Measurements from ENCODE around the gene SLC2A1.
"Not testable (repeated sequence)": the region's sequence is repeated elsewhere in the genome, so short reads cannot be mapped to it uniquely, and the experiment has no call there.

DNA sequence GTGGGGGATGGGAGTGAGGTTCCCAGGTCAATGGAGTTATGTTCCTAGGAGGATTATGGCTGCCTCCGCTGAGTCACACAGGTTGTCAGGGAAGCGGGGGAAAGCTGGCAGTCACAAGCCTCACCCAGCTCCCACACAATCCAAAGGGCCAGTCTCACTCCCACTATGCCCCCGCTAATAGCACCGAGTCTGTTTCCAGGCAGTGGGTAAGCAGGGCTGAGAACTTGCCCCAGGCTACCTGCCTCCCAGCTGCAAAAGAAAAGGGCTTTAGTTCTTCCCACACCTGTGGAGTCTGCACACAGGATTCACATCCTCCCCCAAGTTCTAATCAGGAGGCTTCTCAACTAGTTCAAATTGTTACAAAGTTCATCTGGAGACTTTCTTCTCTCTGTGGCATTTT lies 58.7 kb downstream of the SLC2A1 start:
- TF ChIP-seq, protein P1, sequence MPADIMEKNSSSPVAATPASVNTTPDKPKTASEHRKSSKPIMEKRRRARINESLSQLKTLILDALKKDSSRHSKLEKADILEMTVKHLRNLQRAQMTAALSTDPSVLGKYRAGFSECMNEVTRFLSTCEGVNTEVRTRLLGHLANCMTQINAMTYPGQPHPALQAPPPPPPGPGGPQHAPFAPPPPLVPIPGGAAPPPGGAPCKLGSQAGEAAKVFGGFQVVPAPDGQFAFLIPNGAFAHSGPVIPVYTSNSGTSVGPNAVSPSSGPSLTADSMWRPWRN (IDR thresholded peaks at IDR 0.05; ENCODE audit: low read depth): not testable (repeated sequence)
- TF ChIP-seq, protein P2, sequence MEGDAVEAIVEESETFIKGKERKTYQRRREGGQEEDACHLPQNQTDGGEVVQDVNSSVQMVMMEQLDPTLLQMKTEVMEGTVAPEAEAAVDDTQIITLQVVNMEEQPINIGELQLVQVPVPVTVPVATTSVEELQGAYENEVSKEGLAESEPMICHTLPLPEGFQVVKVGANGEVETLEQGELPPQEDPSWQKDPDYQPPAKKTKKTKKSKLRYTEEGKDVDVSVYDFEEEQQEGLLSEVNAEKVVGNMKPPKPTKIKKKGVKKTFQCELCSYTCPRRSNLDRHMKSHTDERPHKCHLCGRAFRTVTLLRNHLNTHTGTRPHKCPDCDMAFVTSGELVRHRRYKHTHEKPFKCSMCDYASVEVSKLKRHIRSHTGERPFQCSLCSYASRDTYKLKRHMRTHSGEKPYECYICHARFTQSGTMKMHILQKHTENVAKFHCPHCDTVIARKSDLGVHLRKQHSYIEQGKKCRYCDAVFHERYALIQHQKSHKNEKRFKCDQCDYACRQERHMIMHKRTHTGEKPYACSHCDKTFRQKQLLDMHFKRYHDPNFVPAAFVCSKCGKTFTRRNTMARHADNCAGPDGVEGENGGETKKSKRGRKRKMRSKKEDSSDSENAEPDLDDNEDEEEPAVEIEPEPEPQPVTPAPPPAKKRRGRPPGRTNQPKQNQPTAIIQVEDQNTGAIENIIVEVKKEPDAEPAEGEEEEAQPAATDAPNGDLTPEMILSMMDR (IDR thresholded peaks at IDR 0.05 in 2 of 3, conservative IDR thresholded peaks at IDR 0.05 in 1 of 3; ENCODE audit: insufficient read depth in 2 of 3, low read depth in 1 of 3, low read length in 3 of 3): not testable (repeated sequence)
- TF ChIP-seq, protein P3, sequence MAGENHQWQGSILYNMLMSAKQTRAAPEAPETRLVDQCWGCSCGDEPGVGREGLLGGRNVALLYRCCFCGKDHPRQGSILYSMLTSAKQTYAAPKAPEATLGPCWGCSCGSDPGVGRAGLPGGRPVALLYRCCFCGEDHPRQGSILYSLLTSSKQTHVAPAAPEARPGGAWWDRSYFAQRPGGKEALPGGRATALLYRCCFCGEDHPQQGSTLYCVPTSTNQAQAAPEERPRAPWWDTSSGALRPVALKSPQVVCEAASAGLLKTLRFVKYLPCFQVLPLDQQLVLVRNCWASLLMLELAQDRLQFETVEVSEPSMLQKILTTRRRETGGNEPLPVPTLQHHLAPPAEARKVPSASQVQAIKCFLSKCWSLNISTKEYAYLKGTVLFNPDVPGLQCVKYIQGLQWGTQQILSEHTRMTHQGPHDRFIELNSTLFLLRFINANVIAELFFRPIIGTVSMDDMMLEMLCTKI (IDR thresholded peaks at IDR 0.05; ENCODE audit: partially characterized antibody): not testable (repeated sequence)
- not testable (repeated sequence) for TF ChIP-seq CREB1 (IDR thresholded peaks at IDR 0.05); CREB1 (CRISPR knock-in tag; IDR thresholded peaks at IDR 0.05); ETV6 (IDR thresholded peaks at IDR 0.05; ENCODE audit: borderline replicate concordance in 1 of 2, low read depth in 2 of 2, low read length in 1 of 2); ETV6 (CRISPR knock-in tag; IDR thresholded peaks at IDR 0.05; ENCODE audit: borderline replicate concordance); SMAD4 (CRISPR knock-in tag; conservative IDR thresholded peaks at IDR 0.05)
